Cardiac muscle cell (in vitro differentiated cells and primary cell): ENCODE results near the gene ARHGEF17. TPM values are rescaled to one million over a fixed set of nuclear protein-coding genes. Genes with fewer than 3 reads are reported as not detected.

Experiments used
- DNase-seq, 2 donors: peaks; one replicate each; pipeline versions ENCODE4 v3.0.0 to v3.0.0-alpha.2; 2010 to 2017; ENCODE audit warnings: low read depth in 1 of 2, low spot score in 1 of 2
- H3K27ac ChIP-seq: fragments of 200-600 bp; sonication (generic); 2 replicates; pipeline ENCODE4 v1.5.1; 2016
- H3K27me3 ChIP-seq: fragments of 200-600 bp; sonication (generic); 2 replicates; pipeline ENCODE4 v1.6.0; 2016; ENCODE audit warnings: control low read depth
- H3K36me3 ChIP-seq: fragments of 200-600 bp; sonication (generic); 2 replicates; pipeline ENCODE4 v1.5.1; 2016; ENCODE audit warnings: control low read depth
- H3K4me1 ChIP-seq: fragments of 200-600 bp; sonication (generic); 2 replicates; pipeline ENCODE4 v1.8.1; 2017; ENCODE audit warnings: low read depth, mild to moderate bottlenecking, mixed run types
- H3K4me3 ChIP-seq: fragments of 200-600 bp; sonication (generic); 2 replicates; pipeline ENCODE4 v1.5.1; 2016; ENCODE audit warnings: mild to moderate bottlenecking
- H3K9me3 ChIP-seq: fragments of 200-600 bp; sonication (generic); 2 replicates; pipeline ENCODE4 v1.5.1; 2017; ENCODE audit warnings: low read depth, mild to moderate bottlenecking, control low read depth
- polyA plus RNA-seq: library from polyadenylated mRNA; unstranded; fragments of >200 nt; fragmentation: Nextera tagmentation; extraction: Ambion mirVana; gene quantifications from 2 replicates; pipeline ENCODE4 v1.2.1, GENCODE V29; 2016
- total RNA-seq: library from RNA; depleted of rRNA; stranded (reverse); fragments of >200 nt; gene quantifications from 2 replicates; pipeline ENCODE4 v1.2.3, GENCODE V29; 2016
- TF ChIP-seq, protein P1 (sequence below): IDR thresholded peaks from 2 replicates; pipeline ENCODE4 v1.5.1; 2012; ENCODE audit warnings: low read depth, mild to moderate bottlenecking, low read length

Gene ARHGEF17
- total and polyA plus RNA-seq, 2 experiments from 2014 or later: 26.5 to 60.3 TPM

DNA sequence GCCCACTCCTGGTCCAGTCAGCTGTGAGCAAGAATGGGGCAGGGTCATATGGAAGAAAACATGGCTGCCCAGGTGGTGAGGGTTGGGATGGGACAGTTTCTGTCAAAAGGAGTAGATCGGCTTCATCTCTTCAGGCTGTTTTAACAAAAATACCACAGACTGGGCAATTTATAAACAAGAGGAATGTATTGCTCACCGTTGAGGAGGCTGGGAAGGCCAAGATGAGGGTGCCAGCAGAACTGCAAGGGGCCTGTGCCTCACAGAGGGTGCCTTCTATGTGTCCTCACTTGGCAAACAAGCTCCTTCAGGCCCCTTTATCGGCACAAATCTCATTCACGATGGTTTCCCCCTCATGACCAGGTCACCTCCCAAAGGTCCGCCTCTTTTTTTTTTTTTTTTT is 50.0 kb downstream of the ARHGEF17 start:
- TF ChIP-seq, protein P1, sequence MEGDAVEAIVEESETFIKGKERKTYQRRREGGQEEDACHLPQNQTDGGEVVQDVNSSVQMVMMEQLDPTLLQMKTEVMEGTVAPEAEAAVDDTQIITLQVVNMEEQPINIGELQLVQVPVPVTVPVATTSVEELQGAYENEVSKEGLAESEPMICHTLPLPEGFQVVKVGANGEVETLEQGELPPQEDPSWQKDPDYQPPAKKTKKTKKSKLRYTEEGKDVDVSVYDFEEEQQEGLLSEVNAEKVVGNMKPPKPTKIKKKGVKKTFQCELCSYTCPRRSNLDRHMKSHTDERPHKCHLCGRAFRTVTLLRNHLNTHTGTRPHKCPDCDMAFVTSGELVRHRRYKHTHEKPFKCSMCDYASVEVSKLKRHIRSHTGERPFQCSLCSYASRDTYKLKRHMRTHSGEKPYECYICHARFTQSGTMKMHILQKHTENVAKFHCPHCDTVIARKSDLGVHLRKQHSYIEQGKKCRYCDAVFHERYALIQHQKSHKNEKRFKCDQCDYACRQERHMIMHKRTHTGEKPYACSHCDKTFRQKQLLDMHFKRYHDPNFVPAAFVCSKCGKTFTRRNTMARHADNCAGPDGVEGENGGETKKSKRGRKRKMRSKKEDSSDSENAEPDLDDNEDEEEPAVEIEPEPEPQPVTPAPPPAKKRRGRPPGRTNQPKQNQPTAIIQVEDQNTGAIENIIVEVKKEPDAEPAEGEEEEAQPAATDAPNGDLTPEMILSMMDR: no peak
- Histone ChIP-seq H3K27me3 (no peaks in the 10 kb centered on the region), H3K27ac (no peak overlapping the region), H3K4me1 (no peaks in the 10 kb centered on the region), H3K4me3 (no peak overlapping the region), H3K36me3 (peaks cover 38% of the 10 kb centered on the region), H3K9me3 (no peaks in the 10 kb centered on the region)
- DNase-seq: no peak

DNA sequence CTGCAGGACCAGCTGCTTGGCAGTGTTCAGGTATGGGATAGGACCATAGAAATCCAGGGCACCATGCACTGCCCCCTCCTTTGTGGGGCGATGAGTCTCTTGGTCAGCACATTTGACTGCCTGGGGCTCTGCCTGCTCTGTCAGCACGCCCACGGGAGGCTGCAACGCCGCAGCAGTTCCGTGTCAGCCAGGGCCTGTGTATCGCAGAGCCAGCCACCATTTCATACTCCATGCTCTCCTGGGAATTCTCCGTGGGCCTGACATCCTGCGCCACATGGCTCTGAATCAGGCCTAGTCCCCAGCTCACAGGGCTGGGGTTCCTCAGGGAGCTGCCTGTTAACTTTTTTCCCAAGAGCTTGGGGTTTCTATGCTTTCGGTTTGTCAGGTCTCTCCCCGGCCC is 51.3 kb downstream of the ARHGEF17 start:
- peaks cover 47% of the 10 kb centered on the region for H3K36me3 ChIP-seq
- H3K27ac ChIP-seq: no peak overlapping the region
- no peaks in the 10 kb centered on the region for H3K27me3 ChIP-seq
- no peaks in the 10 kb centered on the region for H3K4me1 ChIP-seq
- no peaks in the 10 kb centered on the region for H3K9me3 ChIP-seq
- TF ChIP-seq, protein P1: no peak
- H3K4me3 ChIP-seq: no peak overlapping the region
- DNase-seq: peak in 1 of 2 donors; percentile 42

DNA sequence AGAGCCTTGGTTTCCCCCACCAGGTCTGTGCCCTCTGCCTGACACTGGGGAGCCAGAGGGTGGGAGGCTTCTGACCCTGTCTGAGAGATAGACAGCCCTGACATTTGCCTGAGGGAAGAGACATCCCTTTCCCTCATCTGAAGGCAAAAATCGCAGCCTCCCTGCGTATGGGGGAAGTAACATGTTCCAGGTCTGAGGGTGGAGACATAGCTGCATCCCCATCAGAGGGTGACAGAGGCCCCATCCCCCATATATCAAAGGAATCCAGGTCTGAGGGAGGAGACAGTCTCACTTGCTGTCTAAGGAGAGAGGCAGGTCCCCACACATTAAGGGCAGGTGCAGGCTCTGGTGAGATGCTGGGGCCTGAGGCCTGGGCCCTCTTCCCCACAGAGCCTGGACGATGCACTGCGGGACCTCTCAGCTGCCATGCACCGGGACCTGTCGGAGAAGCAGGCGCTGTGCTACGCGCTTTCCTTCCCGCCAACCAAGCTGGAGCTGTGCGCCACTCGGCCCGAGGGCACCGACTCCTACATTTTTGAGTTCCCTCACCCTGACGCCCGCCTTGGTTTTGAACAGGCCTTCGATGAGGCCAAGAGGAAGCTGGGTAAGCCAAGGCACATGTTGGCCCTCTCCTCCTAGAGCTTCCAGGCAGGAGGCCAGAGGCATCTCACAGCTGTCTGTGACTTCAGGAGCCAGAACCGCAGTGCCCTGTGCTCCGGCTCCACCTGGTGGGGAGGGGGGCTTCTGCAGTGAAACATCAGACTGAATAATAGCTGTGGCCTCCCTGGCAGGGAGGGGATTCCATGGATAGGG is 52.1 kb downstream of the ARHGEF17 start:
- Histone ChIP-seq H3K9me3 (no peaks in the 10 kb centered on the region), H3K27ac (no peak overlapping the region), H3K27me3 (no peaks in the 10 kb centered on the region), H3K4me3 (no peak overlapping the region), H3K36me3 (peaks cover 50% of the 10 kb centered on the region), H3K4me1 (no peaks in the 10 kb centered on the region)
- TF ChIP-seq, protein P1: peak; percentile 39
- peak; percentile 55 to 57 for DNase-seq

DNA sequence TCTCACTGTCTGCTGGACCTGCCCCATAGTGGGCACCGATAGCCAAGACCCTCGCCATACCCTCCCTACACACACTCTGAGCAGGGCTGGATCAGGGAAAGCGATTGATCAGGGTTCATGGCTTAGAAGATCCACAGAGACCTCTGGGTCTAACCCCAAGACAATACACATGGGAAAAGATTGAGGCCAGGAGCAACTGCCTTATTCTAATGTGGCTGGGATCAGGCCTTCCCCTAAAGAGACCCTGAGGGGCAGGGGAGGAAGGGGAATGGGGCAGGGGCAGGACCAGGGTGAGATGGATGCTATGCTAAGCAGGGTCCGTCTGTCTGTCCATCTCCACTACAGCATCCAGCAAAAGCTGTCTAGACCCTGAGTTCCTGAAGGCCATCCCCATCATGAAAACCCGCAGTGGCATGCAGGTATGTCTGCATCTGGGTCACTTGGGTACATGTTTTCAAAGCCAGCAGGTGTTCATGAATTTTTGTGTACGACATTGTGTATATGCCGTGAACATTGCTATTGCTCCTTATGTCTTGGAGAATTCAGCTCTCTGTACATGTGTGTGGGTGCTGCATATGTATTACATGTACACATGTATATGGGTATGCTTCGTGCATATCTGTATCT is 52.8 kb downstream of the ARHGEF17 start:
- H3K36me3 ChIP-seq: peaks cover 55% of the 10 kb centered on the region
- H3K4me3 ChIP-seq: no peak overlapping the region
- TF ChIP-seq, protein P1: no peak
- H3K27me3 ChIP-seq: no peaks in the 10 kb centered on the region
- no peak overlapping the region for H3K27ac ChIP-seq
- no peak for DNase-seq
- H3K4me1 ChIP-seq: no peaks in the 10 kb centered on the region
- H3K9me3 ChIP-seq: no peaks in the 10 kb centered on the region

DNA sequence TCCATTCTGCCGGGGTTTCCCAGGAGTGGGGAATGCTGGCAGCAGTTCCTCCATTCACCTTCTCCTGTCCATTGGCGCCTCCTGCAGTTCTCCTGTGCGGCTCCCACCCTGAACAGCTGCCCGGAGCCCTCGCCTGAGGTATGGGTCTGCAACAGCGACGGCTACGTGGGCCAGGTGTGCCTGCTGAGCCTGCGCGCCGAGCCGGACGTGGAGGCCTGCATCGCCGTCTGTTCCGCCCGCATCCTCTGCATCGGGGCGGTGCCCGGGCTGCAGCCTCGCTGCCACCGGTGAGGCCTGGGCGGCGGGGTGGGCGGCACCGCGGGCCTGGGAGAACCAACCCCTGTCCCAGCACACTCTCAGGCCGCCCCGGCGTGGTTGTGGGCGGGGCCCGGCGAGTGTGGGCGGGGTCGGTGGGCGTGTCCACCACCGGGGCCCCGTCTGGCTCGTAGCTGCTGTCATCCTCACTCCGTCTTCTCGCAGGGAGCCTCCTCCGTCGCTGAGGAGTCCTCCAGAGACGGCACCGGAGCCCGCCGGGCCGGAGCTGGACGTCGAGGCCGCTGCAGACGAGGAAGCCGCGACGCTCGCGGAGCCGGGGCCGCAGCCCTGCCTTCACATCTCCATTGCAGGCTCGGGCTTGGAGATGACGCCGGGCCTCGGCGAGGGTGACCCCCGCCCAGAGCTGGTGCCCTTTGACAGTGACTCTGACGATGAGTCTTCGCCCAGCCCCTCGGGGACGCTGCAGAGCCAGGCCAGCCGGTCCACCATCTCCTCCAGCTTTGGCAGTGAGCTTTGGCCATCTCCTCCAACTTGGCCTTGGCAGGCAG is 54.1 kb downstream of the ARHGEF17 start:
- Histone ChIP-seq H3K9me3 (no peaks in the 10 kb centered on the region), H3K27ac (no peak overlapping the region), H3K27me3 (no peaks in the 10 kb centered on the region), H3K36me3 (peaks cover 53% of the 10 kb centered on the region), H3K4me3 (no peak overlapping the region), H3K4me1 (no peaks in the 10 kb centered on the region)
- TF ChIP-seq, protein P1: no peak
- DNase-seq: no peak
